Middle frontal gyrus (tissue), 1 donor: Measurements from ENCODE around the gene PRSS27.

Experiments
- DNase-seq: peaks from one replicate; pipeline ENCODE4 v3.0.0-alpha.2; 2015; ENCODE audit warnings: low spot score; ENCODE audit errors: extremely low spot score

PRSS27 gene

DNA sequence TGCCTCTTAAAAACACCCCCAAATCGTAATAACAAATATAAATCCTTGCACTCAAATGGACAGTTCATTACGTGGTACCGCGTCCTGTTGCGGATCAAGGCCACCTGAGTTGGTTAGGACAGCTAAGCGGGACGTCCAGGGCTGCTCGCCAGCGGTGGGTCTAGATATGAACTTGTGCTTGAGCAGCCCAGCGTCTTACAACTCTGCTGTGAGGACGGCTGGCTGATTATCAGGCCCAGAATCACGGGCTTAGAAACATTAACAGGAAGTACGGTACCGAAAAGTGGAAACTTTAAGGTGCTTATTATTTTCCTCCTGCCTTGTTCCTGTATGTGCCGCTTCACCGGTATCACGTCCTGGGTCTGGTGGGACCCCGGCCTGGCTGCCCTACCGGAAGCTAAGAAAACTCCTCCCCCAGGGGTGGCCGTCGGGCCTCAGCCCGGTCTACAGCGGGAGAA lies 31.6 kb upstream of the PRSS27 start:
- no peak for DNase-seq

- no peak for DNase-seq
These were observed 29.9 kb upstream of the PRSS27 start for GRCh38 chr16:2749936-2750335.

GRCh38 chr16:2749476-2749875 lies 29.5 kb upstream of the PRSS27 start:
- DNase-seq = no peak

GRCh38 chr16:2748757-2749455 lies 28.9 kb upstream of the PRSS27 start:
- no peak for DNase-seq

DNA sequence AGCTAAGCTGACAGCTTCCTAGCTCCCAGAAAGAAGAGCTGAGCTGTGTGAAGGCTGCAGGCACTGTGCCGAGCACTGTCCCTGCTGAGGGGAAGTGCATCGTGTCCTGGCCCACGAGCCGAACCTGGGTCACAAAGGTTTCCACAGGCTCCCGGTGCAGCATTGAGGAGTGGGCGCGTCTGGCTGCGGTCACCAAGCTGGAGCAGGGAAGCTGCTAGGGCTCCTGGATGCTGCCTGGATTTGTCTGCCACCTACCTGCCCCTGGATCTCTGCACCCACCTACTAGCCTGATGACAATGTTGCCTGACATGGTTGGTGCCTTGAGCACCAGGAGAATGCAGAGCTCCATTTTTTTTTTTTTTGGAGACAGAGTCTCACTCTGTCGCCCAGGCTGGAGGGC lies 25.9 kb upstream of the PRSS27 start:
- DNase-seq = no peak

GRCh38 chr16:2745116-2745890 lies 25.3 kb upstream of the PRSS27 start:
- no peak for DNase-seq

DNA sequence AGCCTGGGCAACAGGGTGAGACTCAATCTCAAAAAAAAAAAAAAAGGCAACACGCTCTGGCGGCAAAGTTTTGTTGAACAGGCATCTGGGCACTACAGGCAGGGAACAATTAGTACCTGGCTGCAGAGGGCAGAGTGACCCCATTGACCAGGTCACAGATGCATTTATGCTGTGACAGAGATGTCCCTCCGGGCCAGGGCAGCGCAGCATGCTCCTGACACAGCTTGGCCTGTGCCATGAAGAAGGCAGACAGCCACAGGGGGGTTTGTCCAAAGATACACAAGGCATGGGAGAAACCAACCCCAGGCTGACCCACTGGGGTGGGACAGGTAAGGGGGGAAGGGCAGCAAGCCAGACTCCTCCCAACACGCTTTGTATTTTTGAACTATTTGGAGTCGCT lies 24.7 kb upstream of the PRSS27 start:
- DNase-seq = no peak

- DNase-seq = no peak
These were observed 23.2 kb upstream of the PRSS27 start for GRCh38 chr16:2743007-2743810.

DNA sequence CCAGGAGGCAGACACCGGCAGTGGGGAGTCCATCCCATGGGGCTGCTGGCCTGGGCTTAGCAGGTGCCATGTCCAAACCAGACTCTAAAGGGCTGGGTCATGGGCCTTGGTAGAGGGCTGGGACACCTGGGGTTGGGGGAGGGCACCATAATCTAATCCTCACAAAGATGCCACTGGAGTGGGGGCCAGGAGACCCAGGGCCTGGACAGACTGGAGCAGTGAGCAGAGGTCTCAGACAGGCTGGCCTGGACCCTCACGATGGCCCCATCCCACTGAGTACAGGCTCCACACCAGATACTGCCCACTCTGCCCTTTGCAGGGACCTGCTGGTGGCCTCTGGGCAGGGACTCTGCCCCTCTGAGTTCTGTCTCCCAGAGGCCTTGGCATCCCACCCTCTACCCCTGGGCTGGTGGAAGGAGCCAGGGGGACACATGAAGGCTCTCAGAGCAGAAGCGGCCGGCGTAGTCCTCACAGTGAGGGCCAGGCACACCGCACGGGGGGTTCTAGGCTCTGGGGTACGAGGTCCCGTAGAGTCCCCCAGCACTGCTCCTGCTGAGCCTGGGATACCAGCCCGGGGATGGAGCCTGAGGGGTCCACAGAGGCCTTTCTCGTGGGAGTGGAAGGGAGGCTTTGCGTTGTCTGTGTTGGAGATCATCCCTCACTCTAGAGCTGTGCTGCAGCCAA lies 22.4 kb upstream of the PRSS27 start:
- DNase-seq = no peak

DNA sequence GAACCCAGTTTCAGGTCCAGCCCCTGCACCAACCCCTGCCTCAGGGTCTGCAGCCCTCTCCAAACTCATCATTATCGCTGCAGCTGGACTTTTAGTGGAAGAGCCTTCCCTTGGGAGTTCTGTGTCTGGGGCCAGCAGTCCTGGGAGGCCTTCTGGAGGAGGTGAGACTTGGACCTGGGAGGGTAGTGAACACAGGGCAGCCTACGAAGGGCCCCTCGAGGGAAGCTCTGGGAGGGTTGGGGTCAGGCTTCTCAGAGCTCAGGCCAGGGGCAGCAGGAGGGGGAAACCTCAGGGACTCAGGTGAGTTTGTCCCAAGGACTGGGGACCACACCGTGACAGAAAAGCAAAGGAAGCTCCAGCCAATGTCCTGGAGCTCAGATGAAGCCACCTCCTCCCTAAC lies 21.1 kb upstream of the PRSS27 start:
- no peak for DNase-seq

GRCh38 chr16:2740476-2740875 lies 20.5 kb upstream of the PRSS27 start:
- no peak for DNase-seq

- DNase-seq = no peak
These were observed 19.8 kb upstream of the PRSS27 start for GRCh38 chr16:2739625-2740430.

GRCh38 chr16:2738615-2739014 lies 18.6 kb upstream of the PRSS27 start:
- DNase-seq = no peak

DNA sequence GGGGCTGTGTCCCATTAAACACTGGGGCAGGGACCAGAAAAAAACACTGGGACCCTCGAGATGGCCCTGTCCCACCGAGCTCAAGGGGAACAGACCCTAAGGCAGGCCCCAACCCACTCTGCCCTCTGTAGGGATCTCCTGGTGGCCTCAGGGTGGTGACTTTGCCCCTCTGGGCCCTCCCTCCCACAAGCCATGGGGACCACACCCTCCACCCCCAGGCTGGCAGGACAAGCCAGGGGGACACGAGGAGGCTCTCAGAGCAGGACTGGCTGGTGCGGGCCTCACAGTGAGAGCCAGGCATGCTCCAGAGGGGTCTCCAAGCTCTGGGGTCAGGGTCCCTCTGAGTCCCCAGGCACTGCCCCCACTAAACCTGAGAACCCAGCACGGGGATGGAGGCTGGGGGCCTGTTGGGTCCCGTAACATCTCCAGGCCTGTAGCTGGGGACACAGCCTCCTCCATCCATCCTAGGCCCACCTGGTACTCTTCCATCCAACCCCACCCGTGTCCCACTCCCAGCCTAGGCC lies 17.9 kb upstream of the PRSS27 start:
- DNase-seq = no peak

DNA sequence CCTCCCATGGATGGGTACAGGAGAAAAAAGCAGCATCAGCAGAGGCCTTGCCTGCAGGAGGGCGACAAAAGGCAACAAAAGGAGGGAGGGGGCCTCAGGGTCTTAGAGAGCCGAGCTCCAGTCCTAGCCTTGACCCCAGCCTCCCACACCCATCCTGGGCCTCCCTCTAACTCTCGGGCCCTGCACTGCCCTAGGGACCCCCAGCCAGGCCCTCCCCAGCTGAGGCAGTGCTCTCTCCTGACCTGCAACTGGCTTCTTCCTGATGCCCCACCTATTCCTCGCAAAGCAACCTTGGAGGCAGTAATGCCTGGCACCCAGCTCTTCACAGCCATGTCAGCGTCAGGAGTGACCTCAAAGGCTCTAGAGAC lies 17.2 kb upstream of the PRSS27 start:
- no peak for DNase-seq

DNA sequence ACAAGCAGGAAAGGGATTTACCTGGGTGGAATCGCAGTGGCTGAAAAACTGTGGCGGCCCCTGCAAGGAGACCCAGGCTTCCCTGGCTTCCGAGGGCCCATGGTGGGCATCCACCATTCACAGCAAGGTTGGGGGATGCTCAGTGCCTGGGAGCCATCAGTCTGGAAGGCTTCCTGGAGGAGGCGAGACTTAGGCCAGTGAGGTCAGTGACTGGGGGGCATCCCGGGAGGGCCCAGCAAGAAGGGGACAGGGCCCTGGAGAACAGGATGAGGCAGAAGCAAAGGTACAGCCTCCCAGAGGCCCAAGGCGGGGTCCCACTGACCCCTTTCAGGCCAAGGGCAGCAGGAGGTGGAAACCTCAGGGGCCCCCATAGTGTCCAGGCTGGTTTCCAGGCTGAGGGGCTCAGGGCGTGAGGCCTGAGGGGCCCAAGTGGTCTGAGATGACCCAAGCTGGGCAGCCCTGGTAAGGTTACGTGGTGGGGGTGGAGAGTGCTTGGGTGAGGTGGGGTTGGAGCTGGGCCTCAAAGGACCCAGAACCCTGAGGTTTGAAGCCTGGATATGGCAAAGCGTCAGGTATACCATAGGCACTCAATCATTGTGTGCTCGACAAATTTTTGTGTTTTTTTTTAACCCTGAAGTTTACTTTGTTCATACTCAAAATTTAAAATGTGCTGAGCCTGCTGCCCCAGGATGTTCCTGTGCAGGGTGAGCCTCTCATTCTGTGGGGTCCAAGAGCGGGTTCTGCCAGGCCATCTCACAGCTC lies 16.6 kb upstream of the PRSS27 start:
- no peak for DNase-seq

DNA sequence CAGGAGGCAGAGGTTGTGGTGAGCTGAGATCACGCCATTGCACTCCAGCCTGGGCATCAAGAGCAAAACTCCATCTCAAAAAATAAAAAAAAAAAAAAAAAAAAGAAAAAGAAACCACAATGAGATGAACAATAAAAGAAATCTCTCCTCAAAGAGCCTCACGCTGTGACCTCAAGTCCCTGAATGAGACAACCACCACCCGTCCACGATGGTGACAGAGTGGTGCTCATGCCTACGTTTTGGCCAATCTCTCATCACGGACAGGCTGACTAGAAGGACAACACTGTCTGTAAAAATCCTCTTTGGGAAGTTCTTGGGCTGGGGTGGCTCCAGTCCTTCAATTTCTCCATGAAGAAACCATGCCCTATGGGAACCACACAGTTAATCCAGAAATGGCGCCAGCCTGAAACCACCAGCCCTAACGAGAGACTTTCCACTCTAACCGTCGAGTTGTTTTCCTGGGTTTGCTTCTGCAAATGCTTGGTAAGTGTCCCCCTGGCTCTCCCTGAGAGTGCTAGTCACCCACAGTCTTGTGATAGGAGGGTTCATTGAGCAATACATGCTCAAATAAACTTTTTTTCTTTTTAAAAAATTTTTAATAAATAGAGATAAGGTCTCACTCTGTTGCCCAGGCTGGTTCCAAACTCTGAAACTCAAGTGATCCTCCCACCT lies 15.0 kb upstream of the PRSS27 start:
- DNase-seq = no peak

GRCh38 chr16:2728034-2728433 lies 8.0 kb upstream of the PRSS27 start:
- no peak for DNase-seq

DNA sequence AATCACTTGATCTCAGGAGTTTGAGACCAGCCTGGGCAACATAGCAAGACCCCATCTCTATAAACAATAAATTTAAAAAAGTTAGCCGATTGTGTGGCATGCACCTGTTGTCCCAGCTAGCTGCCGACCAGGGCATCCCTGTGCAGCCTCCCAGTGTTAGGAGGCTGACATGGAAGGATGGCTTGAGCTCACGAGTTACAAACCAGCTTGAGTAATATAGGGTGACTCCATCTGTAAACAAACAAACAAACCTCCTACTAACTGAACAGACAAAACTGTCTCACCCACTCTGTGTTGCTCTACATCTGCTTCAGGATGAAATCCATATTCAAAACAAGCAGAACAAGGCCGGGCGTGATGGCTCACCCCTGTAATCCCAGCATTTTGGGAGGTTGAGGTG lies 6.9 kb upstream of the PRSS27 start:
- no peak for DNase-seq
